Measurements from ENCODE around the gene GPC6.
"Not testable (repeated sequence)": the region's sequence is repeated elsewhere in the genome, so short reads cannot be mapped to it uniquely, and the experiment has no call there.

Gene GPC6

GRCh38 chr13:94192431-94192975, 965.9 kb downstream of the GPC6 start:
- no peak for FAIRE-seq

- FAIRE-seq: no peak
Measured at GRCh38 chr13:94195715-94196114, 969.1 kb downstream of the GPC6 start.

GRCh38 chr13:94196413-94196812, 969.8 kb downstream of the GPC6 start:
- no peak for FAIRE-seq

- no peak for FAIRE-seq
Measured at GRCh38 chr13:94198681-94199080, 972.1 kb downstream of the GPC6 start.

- FAIRE-seq: no peak
Measured at GRCh38 chr13:94199135-94199534, 972.5 kb downstream of the GPC6 start.

- FAIRE-seq: no peak
Measured at GRCh38 chr13:94201022-94201421, 974.4 kb downstream of the GPC6 start.

- FAIRE-seq: no peak
Measured at GRCh38 chr13:94204163-94204562, 977.6 kb downstream of the GPC6 start.

- no peak for FAIRE-seq
Measured at GRCh38 chr13:94204946-94205345, 978.3 kb downstream of the GPC6 start.

GRCh38 chr13:94205896-94206295, 979.3 kb downstream of the GPC6 start:
- no peak for FAIRE-seq

GRCh38 chr13:94209117-94209516, 982.5 kb downstream of the GPC6 start:
- no peak for FAIRE-seq

GRCh38 chr13:94209913-94210312, 983.3 kb downstream of the GPC6 start:
- FAIRE-seq: not testable (repeated sequence)

- no peak for FAIRE-seq
Measured at GRCh38 chr13:94210816-94211215, 984.2 kb downstream of the GPC6 start.

- no peak for FAIRE-seq
Measured at GRCh38 chr13:94212196-94212595, 985.6 kb downstream of the GPC6 start.

- no peak for FAIRE-seq
Measured at GRCh38 chr13:94214121-94214520, 987.5 kb downstream of the GPC6 start.

GRCh38 chr13:94214975-94215374, 988.4 kb downstream of the GPC6 start:
- no peak for FAIRE-seq

- no peak for FAIRE-seq
Measured at GRCh38 chr13:94216476-94216875, 989.9 kb downstream of the GPC6 start.

- FAIRE-seq: no peak
Measured at GRCh38 chr13:94217370-94217769, 990.8 kb downstream of the GPC6 start.

GRCh38 chr13:94218537-94218936, 991.9 kb downstream of the GPC6 start:
- FAIRE-seq: no peak

- no peak for FAIRE-seq
Measured at GRCh38 chr13:94218951-94219350, 992.3 kb downstream of the GPC6 start.

- no peak for FAIRE-seq
Measured at GRCh38 chr13:94224670-94225069, 998.1 kb downstream of the GPC6 start.

- no peak for FAIRE-seq
Measured at GRCh38 chr13:94227255-94227879, 1000.8 kb downstream of the GPC6 start.

GRCh38 chr13:94228763-94229162, 1002.2 kb downstream of the GPC6 start:
- no peak for FAIRE-seq

- FAIRE-seq: no peak
Measured at GRCh38 chr13:94232161-94232950, 1005.7 kb downstream of the GPC6 start.

- no peak for FAIRE-seq
Measured at GRCh38 chr13:94232956-94233355, 1006.3 kb downstream of the GPC6 start.
